GM18858 (cell line): Measurements from ENCODE around the gene ANKUB1.

Source experiments
- ATAC-seq: cut with Tn5 transposase; IDR thresholded peaks from one replicate; pipeline ENCODE4 v1.9.1; 2021; ENCODE audit not compliant: unreplicated experiment

ANKUB1 gene

DNA sequence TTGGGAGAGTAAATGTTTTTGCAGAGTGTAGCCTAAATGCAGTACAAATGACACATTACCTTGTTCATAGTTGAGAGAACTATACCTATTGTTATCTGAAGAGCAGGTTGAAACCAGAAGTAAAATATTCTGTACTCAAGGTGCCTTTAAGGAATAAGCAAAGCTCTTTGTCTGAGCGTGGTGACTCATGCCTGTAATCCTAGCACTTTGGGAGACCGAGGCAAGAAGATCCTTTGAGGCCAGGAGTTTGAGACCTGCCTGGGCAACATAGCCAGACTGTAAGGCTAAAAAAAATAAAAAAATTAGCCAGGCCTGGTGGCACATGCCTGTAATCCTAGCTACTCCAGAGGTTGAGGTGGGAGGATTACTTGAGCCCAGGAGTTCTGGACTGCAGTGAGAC lies 18.5 kb upstream of the ANKUB1 start:
- no peak for ATAC-seq

DNA sequence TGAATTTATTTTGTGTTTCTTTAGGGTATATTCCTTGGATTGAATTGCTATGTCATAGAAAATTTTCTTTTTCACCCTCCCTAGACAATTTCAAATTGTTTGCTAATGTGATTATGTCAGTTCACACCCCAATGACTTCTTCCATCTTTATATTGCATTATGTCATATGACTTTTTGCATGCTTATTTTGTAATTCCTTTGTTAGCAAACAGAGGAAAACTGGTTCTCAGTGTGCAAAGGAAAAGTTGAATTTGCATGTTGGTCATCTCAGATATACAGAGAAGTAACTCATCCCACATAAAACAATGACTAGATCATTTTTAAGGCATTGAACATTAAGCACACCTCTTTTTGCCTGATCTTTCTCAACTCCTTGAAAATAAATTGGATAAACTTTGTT lies 17.3 kb upstream of the ANKUB1 start:
- ATAC-seq, result no peak

DNA sequence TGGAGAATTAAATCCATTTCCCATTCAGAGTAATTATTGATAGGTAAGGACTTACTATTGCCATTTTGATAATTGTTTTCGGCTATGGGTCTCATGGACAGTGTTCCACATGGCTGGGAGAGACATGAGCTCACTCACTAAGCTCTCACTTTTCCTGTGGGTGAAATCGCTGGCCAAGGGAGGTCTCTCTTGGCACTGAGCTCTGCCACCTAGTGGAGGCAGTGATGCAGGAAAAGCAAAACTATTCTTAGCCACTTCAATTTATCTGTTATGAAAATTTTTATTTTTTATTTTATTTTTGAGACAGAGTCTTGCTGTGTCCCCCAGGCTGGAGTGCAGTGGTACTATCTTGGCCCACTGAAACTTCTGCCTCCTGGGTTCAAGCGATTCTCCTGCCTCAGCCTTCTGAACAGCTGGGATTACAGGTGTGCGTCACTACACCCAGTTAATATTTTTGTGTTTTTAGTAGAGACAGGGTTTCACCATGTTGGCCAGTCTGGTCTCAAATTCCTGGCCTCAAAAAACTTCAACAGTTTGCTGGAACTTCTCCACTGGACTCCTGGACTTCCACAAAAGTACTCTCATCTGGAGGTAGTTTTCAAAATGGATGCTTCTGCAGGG lies 16.0 kb upstream of the ANKUB1 start:
- ATAC-seq, result no peak

DNA sequence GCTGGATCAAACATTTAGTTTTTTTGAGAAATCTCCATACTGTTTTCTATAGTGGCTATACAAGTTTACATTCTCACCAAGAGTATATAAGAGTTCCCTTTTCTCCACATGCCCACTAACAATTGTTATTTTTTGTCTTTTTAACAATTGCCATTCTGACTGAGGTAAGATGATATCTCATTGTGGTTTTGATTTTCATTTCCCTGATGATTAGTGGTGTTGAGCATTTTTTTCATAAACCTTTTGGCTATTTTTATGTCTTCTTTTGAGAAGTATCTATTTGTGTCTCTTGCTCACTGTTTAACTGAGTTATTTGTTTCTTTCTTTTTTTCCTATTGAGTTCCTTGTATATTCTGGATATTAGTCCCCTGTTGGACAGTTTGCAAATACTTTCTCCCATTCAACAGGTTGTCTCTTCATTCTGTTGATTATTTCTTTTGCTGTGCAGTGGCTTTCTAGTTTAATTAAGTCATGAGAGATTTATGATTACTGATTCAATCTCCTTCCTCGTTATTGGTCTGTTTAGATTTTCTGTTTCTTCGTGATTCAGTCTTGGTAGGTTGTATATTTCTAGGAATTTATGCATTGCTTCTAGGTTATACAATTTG lies 13.9 kb upstream of the ANKUB1 start:
- no peak for ATAC-seq

DNA sequence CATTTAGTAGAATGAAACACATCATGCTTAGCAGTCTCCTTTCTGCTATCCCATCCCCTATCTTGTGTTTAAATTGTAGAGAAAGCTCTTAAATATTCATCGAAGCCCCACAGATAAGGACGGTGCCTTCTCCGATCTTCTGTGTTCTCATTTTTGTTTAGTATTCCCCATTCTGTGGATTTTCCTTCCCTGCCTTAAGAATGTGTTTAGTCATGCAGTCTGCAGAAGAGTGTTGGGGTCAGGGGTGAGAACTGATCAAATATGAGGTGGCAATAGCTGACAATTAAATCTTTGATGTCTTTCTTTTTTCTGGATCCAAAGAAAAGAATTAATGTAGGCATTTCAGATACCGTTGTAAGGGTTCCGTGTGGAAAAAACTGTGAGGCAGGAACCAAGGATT lies 9.3 kb upstream of the ANKUB1 start:
- ATAC-seq, result no peak

DNA sequence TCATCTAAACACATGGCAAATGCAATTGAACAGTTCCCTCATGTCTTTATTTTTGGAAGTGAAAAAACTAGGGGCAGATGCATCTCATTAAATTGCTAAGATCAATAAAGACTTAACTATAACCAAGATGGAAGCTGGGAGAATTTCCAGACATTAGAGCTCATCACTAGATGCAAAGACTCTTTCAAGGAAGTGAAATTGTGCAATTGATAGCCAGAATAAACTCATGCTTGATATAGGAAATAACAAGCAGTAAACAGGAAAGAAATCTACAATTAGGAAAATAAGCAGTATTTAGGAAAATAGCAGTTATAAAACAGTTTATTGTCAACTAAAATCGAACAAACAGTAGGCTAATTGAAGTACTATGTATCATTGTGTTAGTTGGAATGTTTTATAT lies 8.8 kb upstream of the ANKUB1 start:
- ATAC-seq, result no peak

DNA sequence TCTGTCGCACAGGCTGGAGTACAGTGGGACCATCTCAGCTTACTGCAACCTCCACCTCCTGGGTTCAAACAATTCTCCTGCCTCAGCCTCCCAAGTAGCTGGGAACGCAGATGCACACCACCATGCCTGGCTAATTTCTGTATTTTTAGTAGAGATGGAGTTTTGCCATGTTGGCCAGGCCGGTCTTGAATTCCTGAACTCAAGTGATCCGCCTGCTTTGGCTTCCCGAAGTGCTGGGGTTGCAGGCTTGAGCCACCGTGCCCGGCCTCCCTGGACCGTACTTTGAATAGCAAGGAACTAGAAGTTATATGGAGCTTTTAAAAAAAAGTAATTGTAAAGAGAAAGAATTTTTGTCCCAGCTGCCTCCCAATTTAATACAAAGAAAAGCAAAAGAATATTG lies 8.3 kb upstream of the ANKUB1 start:
- no peak for ATAC-seq

DNA sequence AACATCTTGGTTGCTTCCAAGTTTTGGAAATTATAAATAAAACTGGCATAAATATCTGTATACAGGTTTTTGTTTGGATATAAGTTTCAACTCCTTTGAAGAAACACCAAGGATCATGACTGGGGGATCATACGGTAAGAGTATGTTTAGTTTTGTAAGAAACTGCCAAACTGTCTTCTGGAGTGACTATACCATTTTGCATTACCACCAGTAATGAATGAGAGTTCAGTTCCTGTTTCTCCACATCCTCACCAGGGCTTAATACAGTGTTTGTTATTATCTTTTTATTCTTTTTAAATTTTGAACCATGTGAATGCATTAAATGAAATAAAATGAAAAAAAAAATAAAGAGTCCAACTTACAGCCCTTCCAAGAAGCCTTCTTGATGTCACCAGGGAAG lies 3.7 kb upstream of the ANKUB1 start:
- ATAC-seq, result no peak

DNA sequence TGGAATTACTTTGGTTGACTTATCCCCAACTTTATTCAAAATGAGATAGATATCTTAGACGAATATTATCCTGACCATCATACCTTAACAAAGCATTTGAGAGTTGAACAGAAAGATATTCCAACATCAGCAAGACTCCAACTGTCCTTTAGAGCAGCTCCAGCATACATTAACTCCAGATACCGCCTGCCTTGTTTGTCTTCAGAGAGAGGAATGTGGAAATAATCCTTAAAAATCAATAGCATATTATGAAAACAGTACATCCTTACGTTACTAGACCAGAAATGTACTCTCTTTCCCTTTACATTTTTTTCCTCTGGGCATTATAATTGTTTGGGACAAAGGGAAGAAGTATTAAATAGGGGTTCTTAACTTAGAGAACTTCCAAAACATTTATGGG lies 1.7 kb downstream of the ANKUB1 start:
- no peak for ATAC-seq

DNA sequence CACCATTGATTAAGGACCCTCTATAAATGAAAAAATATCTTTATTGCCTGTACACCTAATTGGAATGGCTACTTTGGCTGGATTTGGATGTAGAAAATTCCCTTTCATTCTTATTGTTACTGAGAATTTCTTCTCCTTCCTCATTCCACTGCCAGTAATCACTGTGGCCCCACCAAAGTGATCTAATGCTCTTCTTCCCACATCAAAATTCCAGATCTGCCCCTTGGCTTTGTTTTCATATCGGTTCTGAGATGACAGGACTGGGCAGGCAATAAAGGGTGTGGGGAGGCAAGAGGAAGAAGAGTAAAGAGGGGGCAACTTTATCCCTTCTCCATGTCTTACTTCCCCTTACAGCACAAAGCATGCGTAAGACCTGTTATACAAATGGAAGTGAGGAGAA lies 2.1 kb downstream of the ANKUB1 start:
- no peak for ATAC-seq

DNA sequence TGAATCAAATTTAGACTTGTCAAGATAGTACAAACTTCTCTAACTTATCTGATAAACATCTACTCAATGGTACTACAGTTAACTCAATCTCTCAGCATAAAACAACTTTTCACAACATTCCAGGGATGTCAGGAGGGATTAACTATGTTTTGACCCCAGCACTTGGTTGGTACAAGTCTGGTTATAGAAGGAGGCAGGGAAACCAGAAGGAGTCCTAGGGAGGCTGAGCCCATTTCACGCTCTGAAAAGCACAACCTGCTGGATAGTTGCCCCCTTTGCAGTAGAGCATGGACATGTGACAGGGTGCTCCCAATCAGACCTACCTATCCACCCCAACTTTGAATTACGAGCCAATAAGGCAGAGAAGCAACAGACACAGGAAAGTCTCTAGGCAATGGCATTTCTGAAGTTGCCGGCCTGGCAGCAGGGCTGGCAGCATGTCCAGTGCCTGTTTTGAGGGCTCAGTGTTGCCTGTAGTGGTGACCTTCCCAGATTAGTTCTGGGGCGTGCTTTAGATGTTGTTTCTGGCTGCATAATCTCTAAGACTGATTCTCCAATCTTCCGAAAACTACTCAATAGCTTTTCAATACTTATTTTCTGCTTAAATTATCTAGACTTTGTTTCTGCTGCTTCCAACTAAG lies 8.2 kb downstream of the ANKUB1 start:
- ATAC-seq, result no peak

DNA sequence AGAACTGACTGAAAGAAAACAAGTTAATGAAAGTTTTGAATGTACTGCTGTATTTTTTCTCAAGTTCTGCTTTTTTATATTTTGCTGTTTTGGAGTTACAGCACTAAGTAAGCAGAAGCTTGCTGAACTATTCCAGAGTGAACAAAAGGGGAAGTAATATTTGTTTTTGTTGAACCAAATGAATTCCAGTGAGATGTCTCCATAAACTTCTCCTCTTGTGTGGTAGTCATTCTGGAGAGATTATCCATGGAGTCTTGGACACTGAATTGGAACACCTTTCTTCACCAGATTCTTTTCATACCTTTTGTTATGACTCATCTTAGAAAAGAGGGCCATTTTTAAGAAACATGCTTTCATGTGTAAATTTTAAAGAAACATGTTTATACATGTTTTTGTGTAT lies 8.8 kb downstream of the ANKUB1 start:
- ATAC-seq, result no peak

DNA sequence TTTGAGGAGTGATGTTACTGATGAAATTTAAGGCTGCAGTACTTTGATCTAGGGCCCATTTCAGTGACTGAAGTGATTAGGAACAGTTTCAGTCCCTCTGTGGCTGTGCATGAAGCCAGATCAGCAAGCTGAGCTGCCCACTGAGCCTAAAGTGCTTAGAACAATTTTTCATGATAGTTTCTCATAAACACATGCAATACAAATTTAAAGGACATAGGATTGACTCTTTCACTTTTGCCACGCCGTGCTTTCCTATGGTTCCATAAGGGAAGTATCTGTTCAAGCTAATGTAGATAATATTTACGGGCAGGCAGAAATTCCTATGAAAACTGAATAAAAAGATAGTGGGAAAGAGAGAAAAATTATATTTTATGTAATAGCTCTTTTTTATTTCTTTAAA lies 10.6 kb downstream of the ANKUB1 start:
- ATAC-seq, result no peak

DNA sequence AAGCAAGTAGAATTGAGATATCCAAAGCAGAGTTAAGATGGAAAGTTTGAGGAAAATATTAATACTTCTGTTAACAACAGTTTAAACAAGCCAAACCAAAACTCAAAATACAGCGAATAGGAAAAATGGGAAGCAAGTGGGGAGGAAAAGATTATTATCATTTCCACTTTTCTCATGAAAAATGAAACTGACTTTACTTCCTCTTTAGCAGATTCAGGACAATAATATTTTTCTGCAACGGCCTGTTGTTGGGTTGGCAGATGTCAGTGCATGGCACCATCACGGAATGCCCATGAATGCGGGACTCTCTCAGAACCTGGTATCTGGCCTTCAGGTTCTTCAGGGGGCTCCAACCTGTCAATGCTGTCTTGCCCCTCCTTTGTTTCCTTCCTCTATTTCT lies 11.1 kb downstream of the ANKUB1 start:
- ATAC-seq, result no peak

DNA sequence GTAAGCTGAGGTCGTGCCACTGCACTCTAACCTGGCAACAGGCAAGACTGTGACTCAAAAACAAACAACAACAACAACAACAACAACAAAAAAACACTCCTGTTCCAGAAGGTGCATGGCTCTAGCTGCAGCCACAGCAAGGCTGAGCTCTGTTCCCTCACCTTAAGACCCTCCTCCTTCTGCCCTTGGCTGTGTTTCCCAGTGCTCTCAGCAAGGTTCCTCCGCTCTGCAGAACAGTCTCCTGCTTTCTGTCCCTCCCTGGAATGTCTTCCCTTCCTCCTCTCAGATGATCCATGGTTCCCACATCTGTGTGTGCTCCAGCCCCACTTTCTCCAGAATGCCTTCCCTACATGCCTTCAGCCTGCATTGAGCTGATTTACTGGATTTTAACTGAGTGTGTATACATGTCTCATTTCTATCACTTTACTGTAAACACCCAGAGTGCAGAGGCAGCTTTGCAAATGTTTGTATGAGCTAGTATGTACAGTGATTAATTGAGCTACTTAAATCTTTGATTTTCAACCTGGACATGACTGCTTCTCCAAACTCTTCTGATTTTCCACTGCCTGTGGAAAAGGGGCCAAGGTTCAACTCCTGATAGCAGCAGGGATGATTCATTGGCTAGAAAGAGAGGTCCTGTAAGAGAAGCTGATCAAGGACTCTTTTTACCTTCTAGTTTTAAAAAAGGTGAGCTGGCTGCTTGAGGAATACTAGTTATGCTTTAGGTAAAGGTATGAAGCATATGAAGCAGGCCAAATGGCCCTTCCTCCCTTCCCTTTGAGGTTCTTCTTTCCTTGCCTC lies 14.7 kb downstream of the ANKUB1 start:
- no peak for ATAC-seq

DNA sequence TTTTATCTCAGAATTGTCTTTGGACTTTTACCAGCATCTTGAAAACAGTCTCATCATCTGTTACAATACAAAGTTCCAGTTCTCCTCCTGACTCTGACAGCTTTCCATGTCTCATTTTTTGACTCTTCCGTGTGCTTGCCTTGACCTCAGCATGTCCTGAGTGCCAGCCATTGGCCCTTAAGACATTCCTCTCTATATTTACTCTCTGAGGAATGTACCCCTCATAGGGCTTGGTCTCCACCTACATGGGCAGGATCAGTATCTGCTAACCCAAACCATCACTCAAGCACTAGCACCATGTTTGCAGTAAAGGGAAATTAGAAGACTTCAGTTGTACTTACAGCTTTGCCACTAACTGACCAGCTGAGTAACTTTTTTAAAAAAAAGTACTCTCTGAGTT lies 16.2 kb downstream of the ANKUB1 start:
- ATAC-seq, result no peak

DNA sequence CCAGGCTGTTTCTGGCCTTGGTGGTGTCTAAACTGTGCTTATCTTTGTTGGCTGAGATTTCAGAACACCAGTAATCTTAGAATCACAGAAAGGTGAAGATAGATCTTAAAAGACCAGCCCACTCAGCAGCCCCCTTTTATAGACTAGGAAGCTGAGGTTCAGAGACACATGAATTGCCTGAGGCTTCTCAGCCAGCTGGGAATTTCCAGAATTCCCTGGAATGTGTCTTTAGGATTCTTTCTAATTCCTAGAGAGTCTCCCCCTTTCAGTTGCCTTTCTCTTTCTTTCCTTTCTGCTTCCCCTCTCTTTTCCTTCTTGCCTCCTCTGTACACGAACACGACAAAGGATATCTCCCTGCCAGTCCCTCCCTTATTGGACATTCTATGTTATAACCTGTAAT lies 19.5 kb downstream of the ANKUB1 start:
- ATAC-seq, result no peak

DNA sequence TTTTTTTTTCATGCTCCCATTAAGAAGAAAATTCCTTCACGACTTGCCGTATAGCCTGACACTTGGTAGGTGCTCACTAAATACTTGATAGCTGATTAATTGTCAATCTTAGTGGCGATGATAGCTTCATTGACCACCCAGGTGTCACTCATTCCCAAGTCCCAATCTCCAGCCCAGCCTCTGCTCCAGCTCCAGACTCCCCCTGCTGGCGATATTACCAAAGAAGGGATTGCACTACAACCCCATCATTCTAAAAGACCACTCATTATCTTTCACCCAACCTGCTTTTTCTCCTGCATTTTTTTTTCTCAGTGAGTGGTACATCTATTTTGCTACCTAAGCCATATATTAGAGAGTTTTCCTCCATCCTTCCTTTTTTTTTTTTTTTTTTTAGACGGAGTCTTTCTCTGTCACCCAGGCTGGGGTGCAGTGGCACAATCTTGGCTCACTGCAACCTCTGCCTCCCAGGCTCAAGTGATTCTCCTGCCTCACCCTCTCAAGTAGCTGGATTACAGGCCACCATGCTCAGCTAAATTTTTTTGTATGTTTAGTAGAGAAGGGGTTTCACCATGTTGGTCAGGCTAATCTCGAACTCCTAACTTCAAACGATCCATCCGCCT lies 20.6 kb downstream of the ANKUB1 start:
- ATAC-seq, result no peak

DNA sequence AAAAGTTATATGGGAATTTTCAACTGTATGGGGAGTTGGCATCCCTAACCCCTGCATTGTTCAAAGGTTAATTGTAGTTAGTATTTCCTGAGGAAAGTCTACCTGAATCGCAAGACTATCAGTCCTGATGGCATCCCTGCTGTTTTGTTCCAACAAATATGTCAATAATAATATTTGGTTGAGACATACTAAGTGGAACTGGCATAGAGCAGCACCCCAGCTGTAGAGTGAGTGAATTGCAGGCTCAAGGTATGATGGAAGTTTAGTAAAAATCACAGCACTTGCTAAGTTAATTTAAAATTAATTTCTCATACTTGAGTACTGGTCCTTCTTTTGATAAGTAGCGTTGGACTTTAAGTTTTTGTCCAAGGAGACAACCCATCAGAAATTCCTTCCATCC lies 22.1 kb downstream of the ANKUB1 start:
- ATAC-seq, result no peak

DNA sequence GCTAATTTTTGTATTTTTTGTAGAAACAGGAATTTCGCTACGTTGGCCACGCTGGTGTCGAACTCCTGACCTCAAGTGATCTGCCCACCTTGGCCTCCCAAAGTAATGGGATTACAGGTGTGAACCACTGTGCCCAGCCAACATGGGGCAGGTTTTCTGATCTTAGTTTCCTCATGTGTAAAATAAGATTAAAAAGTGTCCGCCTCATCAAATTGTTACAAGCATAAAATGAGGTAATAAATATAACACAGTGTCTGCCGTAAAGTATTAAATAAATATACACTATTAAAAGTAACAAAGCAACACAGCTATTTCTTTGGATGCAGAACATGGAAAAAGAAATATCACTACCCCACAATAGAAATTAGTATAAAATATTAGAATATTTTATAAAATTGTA lies 23.6 kb downstream of the ANKUB1 start:
- no peak for ATAC-seq

DNA sequence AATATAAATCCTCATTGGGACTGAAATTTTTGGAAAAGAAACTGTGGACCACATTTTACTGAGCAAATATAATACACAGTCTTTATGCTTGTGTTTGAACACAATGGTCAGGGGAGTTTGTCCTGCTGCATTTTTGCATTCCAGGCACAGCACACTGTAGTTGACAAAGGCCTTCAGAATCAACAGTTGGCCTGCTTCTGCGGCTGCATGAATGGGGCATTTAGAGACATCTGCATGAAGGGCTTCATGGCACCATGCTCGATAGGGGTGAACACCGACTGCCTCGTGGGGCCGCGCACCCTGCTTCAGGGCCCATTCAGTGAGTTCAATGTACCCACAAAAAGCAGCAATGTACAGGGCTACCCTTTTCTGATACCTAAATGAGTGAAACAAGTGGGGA lies 24.6 kb downstream of the ANKUB1 start:
- ATAC-seq, result no peak
